OCI-LY3 (cell line): ENCODE data around the gene ZNF668.

Experiments used
- H2AFZ ChIP-seq: fragments of 200-600, 300-600 bp; shearing (Covaris generic); 2 replicates; pipeline ENCODE4 v1.6.0; 2014; ENCODE audit warnings: antibody characterized with exemption, low read depth, low read length
- H3K27ac ChIP-seq: fragments of 200-600, 300-600 bp; sonication (generic); 2 replicates; pipeline ENCODE4 v1.5.1; 2014; ENCODE audit warnings: mild to moderate bottlenecking, low read length, moderate library complexity, mixed read lengths
- H3K27me3 ChIP-seq: fragments of 200-600, 300-600 bp; sonication (generic); 2 replicates; pipeline ENCODE4 v1.6.1; 2014; ENCODE audit warnings: low read depth, low read length, mixed read lengths
- H3K36me3 ChIP-seq: fragments of 200-600, 300-600 bp; sonication (generic); replicated peaks from 2 replicates; pipeline ENCODE3; 2014; ENCODE audit warnings: low read depth, low read length, mixed read lengths
- H3K4me1 ChIP-seq: fragments of 300-600, 200-600 bp; sonication (generic); 2 replicates; pipeline ENCODE4 v1.6.1; 2014; ENCODE audit warnings: low read length, mixed read lengths
- H3K4me2 ChIP-seq: fragments of 200-600, 300-600 bp; sonication (generic); 2 replicates; pipeline ENCODE4 v1.6.1; 2014; ENCODE audit warnings: low read length, mixed read lengths
- H3K4me3 ChIP-seq: fragments of 300-600, 200-600 bp; sonication (generic); 2 replicates; pipeline ENCODE4 v1.5.1; 2014; ENCODE audit warnings: antibody characterized with exemption, mild to moderate bottlenecking, low read length, moderate library complexity
- H3K79me2 ChIP-seq: fragments of 300-600, 200-600 bp; shearing (Covaris generic); 2 replicates; pipeline ENCODE4 v1.6.1; 2014; ENCODE audit warnings: mild to moderate bottlenecking, low read length, mixed read lengths
- H3K9ac ChIP-seq: fragments of 300-600, 200-600 bp; shearing (Covaris generic); 2 replicates; pipeline ENCODE4 v1.6.0; 2014; ENCODE audit warnings: mild to moderate bottlenecking, low read length, moderate library complexity
- H3K9me3 ChIP-seq: fragments of 200-600, 300-600 bp; shearing (Covaris generic); 2 replicates; pipeline ENCODE4 v1.6.1; 2014; ENCODE audit warnings: low read length, mixed read lengths; ENCODE audit not compliant: insufficient read depth
- H4K20me1 ChIP-seq: fragments of 200-600, 300-600 bp; sonication (generic); 2 replicates; pipeline ENCODE4 v1.6.1; 2016; ENCODE audit warnings: low read length, mixed read lengths; ENCODE audit not compliant: insufficient read depth
- CTCF ChIP-seq: fragments of 200-600, 300-600 bp; sonication (generic); IDR thresholded peaks from 2 replicates; pipeline ENCODE4 v1.5.1; 2014; ENCODE audit warnings: antibody characterized with exemption, low read length, low read depth
- EZH2phosphoT487 ChIP-seq: fragments of 200-600 bp; shearing (Covaris generic); IDR thresholded peaks from 2 replicates; pipeline ENCODE4 v1.6.1; 2018; ENCODE audit warnings: antibody characterized with exemption, mixed run types, low read depth

ZNF668 gene

GRCh38 chr16:31086629-31086906, 12.5 kb upstream of the ZNF668 start:
- H3K27me3 ChIP-seq: no peaks in the 10 kb centered on the region
- H3K4me3 ChIP-seq: no peak overlapping the region
- H2AFZ ChIP-seq: no peak overlapping the region
- no peak overlapping the region for H3K4me2 ChIP-seq
- H3K36me3 ChIP-seq: peaks cover 18% of the 10 kb centered on the region
- TF ChIP-seq EZH2phosphoT487 (no peak), CTCF (no peak)
- H4K20me1 ChIP-seq: no peaks in the 10 kb centered on the region; the same call in 1 of the 2 replicates
- H3K4me1 ChIP-seq: no peaks in the 10 kb centered on the region
- peaks cover 13% of the 10 kb centered on the region; the same call in 1 of the 2 replicates for H3K79me2 ChIP-seq
- H3K9ac ChIP-seq: no peak overlapping the region
- H3K27ac ChIP-seq: no peak overlapping the region
- H3K9me3 ChIP-seq: no peaks in the 10 kb centered on the region

GRCh38 chr16:31085873-31086628, 12.0 kb upstream of the ZNF668 start:
- Histone ChIP-seq H3K79me2 (peaks cover 8% of the 10 kb centered on the region; the same call in 1 of the 2 replicates), H3K4me2 (no peak overlapping the region), H3K27me3 (no peaks in the 10 kb centered on the region), H3K36me3 (peaks cover 15% of the 10 kb centered on the region), H3K9me3 (no peaks in the 10 kb centered on the region), H3K9ac (no peak overlapping the region), H3K4me1 (no peaks in the 10 kb centered on the region), H2AFZ (no peak overlapping the region), H3K4me3 (no peak overlapping the region), H3K27ac (no peak overlapping the region), H4K20me1 (no peaks in the 10 kb centered on the region; the same call in 1 of the 2 replicates)
- TF ChIP-seq CTCF (no peak), EZH2phosphoT487 (no peak)

GRCh38 chr16:31085411-31085810, 11.4 kb upstream of the ZNF668 start:
- H3K27ac ChIP-seq: no peak overlapping the region
- H3K9ac ChIP-seq: no peak overlapping the region
- no peaks in the 10 kb centered on the region for H3K27me3 ChIP-seq
- peaks cover 15% of the 10 kb centered on the region for H3K36me3 ChIP-seq
- H3K79me2 ChIP-seq: peaks cover 2% of the 10 kb centered on the region; the same call in 1 of the 2 replicates
- H3K4me1 ChIP-seq: no peaks in the 10 kb centered on the region
- no peaks in the 10 kb centered on the region for H3K9me3 ChIP-seq
- H3K4me3 ChIP-seq: no peak overlapping the region
- no peak overlapping the region for H2AFZ ChIP-seq
- no peaks in the 10 kb centered on the region; the same call in 1 of the 2 replicates for H4K20me1 ChIP-seq
- TF ChIP-seq CTCF (no peak), EZH2phosphoT487 (no peak)
- H3K4me2 ChIP-seq: no peak overlapping the region

GRCh38 chr16:31084584-31085302, 10.7 kb upstream of the ZNF668 start:
- H3K79me2 ChIP-seq: no peaks in the 10 kb centered on the region; the same call in 1 of the 2 replicates
- peaks cover 20% of the 10 kb centered on the region for H3K36me3 ChIP-seq
- no peak overlapping the region for H3K4me3 ChIP-seq
- H3K4me2 ChIP-seq: no peak overlapping the region
- H2AFZ ChIP-seq: no peak overlapping the region
- H3K4me1 ChIP-seq: no peaks in the 10 kb centered on the region
- H3K9ac ChIP-seq: no peak overlapping the region
- no peaks in the 10 kb centered on the region for H3K27me3 ChIP-seq
- no peak overlapping the region for H3K27ac ChIP-seq
- TF ChIP-seq EZH2phosphoT487: no peak
- no peak for TF ChIP-seq CTCF
- H3K9me3 ChIP-seq: no peaks in the 10 kb centered on the region
- no peaks in the 10 kb centered on the region; the same call in 1 of the 2 replicates for H4K20me1 ChIP-seq
